NOMO-1 (cell line): ENCODE measurements around the gene FRMPD4.

ENCODE experiments used
- DNase-seq, 2 experiments: peaks; one replicate each; lab custom pipeline; 2025; ENCODE audit not compliant: unreplicated experiment in 2 of 2; lab: John Stamatoyannopoulos, UW

The FRMPD4 gene

GRCh38 chrX:12611471-12611870 is 473.2 kb downstream of the FRMPD4 start:
- no peak for DNase-seq

GRCh38 chrX:12614266-12614665 is 476.0 kb downstream of the FRMPD4 start:
- no peak for DNase-seq

GRCh38 chrX:12615061-12615460 is 476.8 kb downstream of the FRMPD4 start:
- no peak for DNase-seq

DNA sequence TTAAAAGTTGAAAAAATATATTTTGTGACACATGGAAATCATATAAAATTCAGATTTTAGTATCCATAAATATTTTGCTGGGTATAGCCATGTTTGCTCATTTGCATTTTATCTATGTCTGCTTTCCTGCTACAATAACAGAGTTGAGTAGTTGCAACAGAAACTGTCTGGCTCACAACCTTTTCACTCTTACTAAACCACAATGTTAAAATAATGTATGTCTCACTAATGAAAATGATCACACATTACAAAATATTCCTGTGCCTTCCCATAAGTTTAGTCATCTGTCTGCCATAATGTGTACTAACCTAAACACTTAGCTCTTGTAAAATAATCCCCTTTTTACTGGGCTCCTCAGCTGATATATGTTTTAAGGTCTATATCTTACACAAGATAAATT is 479.0 kb downstream of the FRMPD4 start:
- DNase-seq = no peak

- no peak for DNase-seq
Measured at GRCh38 chrX:12647230-12647629, 509.0 kb downstream of the FRMPD4 start.

DNA sequence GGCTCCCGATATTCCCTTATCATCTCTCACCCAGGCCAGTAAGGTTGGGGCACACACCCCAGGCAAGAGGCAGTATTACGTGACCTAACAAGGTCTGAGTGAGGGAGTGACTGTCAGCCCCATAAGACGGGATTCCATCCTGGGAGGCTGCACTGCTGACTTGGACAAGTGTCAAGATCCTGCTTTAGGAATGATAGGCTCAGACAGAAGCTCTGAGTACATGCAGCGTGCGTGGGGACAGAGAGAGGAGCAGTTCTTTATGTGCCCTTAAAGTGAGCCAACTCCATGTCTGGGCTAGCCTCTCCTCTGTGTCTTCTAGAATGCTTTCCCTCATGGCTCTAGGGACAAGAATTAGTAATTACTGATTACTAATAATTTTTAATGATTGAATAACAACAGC is 510.7 kb downstream of the FRMPD4 start:
- no peak for DNase-seq

DNA sequence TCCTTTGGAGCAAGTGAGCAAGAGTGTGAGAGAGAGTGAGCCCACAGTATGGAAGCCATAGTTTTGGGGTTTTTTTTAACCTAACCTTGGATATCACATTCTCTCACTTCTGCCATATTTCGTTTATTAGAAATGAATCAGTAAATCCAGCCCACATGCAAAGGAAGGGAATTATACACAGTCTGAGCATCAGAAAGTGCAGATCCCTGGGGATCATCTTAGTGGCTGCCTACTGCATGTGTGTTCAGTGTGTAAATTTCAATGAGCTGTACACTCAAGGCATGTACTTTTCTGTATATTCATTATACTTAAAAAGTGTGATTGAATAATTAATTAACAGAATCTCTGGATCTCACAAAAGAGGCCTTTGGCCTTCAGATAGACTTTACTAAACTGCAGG is 519.2 kb downstream of the FRMPD4 start:
- no peak for DNase-seq

- DNase-seq = no peak
Measured at GRCh38 chrX:12657881-12658280, 519.6 kb downstream of the FRMPD4 start.

DNA sequence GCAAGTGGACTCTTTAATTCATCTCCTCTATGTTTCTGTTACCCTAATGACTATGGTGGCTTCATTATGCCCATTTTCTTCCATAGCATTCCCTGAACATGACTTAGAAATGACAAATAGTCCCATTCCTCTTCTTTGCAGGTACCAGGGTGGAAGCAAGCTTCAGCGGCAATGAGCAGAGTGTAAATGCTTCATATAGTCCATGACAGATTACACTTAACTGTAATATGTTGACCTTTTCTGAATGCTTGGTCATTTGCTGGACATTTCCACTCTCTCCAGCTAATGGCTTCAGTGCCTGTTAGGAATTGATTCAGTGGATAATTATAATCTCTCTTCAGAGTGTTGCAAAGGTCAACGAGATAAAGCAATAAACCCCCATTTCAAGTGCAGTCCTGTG is 523.2 kb downstream of the FRMPD4 start:
- no peak for DNase-seq

DNA sequence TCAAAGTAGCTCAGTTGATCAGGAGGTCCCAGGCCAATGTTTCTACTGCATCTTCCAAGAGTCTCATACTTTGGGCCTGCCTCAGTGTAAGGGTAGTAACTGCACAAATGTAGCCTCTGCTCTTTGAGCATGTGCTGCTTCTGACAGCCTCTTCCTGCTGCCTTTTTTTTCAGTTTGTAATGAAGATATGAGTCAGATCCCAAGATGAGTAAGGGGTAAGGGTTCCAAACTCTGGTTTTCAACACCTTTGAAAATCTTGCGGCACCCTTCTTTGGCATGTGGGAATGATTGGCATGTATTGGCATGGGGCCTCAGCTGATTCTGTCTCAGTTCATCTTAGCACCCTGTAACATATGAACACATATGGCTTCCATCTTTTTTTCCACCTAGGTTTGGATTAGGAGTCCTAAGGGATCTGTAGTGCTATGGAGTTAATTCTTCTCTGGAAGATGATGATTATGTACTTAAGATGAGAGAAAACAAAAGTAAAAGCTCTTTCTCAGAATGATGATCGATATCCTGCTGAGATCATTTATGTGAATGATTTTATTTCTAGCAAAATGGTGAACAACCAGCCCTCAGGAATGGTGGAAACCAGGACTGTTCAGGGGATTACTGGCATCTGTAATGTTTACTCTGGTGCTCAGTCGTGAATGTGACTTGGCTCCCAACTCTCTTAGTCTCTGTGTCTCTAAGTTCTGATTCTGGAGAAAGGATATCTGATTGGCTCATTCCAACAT is 534.3 kb downstream of the FRMPD4 start:
- DNase-seq = no peak

- DNase-seq = no peak
Measured at GRCh38 chrX:12673487-12673886, 535.2 kb downstream of the FRMPD4 start.

GRCh38 chrX:12679522-12679921 is 541.2 kb downstream of the FRMPD4 start:
- DNase-seq = no peak

DNA sequence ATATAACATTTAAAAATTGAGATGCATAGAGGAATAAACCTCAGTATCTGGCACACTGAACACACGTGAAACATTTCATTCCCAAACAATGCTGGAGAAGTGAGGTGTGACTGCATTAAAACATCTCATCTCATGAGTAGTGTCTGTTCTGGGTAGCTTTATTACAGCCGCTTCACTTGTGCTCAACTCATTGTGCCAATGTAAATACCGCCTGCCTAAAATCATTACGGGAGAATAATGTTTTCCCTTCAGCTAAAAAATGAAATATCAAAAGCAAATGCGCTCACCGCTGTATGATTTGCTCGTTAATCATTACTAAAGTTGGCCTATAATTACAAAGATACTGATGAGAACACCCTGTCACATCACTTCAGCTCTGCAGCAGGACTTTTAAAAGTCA is 542.8 kb downstream of the FRMPD4 start:
- no peak for DNase-seq

DNA sequence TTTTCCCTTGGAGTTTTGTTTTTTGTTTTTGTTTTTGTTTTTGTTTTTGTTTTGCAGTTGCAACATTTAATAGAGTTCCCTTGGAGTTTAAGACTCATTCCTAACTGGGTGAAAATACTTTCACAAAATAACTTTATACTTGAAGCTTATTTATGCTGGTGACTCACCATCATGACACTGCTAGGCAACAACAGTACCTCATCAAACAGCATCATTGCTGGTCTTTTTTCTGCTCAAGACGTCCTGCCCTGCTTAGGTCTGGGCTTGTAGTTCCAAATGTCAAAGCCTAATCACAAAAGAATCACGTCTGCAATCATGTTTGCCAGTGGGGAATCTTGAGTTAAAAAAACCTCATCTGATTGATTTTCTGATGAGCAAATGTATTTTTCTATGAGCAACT is 547.3 kb downstream of the FRMPD4 start:
- no peak for DNase-seq

DNA sequence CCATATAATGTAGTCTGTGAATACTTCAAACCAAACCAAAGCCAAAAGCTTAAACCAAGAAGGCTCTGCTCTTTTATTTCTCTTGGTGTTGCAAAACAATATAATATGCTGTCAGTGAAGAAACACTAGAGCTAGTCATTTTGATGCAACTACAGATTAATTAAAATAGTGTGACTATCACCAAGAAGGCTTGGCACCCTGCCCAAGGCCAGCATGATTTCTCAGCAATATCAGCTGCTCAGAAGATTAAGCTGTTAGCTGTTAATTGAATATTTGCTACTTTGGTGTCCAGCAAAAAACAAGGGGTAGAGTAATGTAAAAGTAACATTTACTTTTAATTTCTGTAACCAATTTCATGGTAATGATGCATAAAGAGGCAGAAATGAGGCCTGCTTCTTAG is 548.1 kb downstream of the FRMPD4 start:
- no peak for DNase-seq

DNA sequence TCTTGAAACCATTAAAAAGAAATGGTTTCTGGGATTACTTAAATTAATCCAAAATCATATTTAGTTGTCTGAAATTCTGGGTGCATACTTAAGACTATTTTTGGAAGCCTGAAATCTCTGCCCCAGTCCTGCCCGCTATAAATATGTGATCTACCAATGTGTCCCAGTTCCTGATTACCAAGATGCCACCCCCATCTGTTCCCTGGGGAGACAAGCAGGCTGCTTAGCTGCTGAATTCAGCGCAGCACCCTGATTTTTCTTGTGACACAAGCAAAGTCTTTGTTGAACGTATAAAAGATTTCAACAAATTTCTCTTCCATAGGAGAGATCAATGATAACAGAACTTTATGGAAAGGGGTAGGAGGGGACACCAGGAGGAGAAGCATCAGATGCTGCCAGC is 552.4 kb downstream of the FRMPD4 start:
- no peak for DNase-seq

DNA sequence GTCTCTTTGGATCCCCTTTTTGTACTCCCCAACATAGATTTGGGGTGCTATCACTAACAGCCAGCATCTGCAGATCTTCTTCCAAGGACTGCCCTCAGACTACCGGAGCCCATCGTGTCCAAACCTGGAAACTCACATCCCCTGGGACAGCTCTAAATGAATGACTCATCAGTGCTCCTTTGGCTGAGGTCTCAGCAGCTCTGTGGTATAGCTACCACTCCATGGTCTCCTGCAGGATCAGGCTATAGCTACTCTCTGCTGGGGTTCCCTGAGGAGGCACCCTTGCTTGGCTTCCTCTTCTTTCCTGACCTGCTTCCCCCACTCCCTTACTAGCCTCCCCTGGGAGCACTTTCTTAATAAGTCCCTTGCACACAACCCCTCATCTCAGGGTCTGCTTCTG is 555.5 kb downstream of the FRMPD4 start:
- no peak for DNase-seq

- no peak for DNase-seq
Measured at GRCh38 chrX:12700745-12701144, 562.5 kb downstream of the FRMPD4 start.

- DNase-seq = peak; percentile 71 to 85
Measured at GRCh38 chrX:12701628-12702027, 563.4 kb downstream of the FRMPD4 start.

DNA sequence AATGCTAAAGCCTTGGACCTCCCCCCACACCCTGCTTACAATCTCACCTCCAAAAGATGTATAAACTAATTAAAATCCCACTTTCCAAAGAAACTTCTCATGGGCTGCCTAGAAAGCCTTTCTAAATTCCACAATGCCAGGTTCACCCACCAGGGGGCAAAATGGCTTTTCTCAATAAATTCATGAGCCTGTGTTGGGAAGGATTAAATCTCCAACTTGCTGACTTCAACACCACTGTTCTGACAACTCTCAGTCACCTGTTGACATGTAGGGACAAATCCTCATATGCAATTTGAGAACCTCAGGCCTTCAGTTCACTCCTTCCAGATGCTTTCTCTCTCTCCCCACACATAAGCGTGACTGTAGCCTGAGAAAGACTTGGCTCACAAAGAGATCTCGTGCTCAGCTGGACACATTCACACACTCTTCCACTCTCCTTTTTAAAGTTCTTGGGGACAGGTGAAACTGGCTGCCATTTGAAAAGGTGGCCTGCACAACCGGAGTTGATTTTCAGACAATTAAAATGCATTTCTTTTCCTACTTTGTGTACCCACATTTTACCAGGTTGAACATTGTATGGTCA is 564.3 kb downstream of the FRMPD4 start:
- peak; percentile 12 to 14 for DNase-seq

GRCh38 chrX:12704706-12705105 is 566.4 kb downstream of the FRMPD4 start:
- no peak for DNase-seq

GRCh38 chrX:12709047-12709446 is 570.8 kb downstream of the FRMPD4 start:
- DNase-seq = peak; percentile 52 to 59
